RCC 7860 (cell line): ENCODE results near the gene MYEOV.

Experiments
- DNase-seq: peaks from one replicate; pipeline ENCODE4 v3.0.0-alpha.2; 2015; ENCODE audit warnings: low spot score
- FAIRE-seq: peaks from 2 replicates; lab custom pipeline; 2012; peaks lifted over from hg19 to GRCh38; lab: Jason Lieb, UNC

Gene MYEOV

DNA sequence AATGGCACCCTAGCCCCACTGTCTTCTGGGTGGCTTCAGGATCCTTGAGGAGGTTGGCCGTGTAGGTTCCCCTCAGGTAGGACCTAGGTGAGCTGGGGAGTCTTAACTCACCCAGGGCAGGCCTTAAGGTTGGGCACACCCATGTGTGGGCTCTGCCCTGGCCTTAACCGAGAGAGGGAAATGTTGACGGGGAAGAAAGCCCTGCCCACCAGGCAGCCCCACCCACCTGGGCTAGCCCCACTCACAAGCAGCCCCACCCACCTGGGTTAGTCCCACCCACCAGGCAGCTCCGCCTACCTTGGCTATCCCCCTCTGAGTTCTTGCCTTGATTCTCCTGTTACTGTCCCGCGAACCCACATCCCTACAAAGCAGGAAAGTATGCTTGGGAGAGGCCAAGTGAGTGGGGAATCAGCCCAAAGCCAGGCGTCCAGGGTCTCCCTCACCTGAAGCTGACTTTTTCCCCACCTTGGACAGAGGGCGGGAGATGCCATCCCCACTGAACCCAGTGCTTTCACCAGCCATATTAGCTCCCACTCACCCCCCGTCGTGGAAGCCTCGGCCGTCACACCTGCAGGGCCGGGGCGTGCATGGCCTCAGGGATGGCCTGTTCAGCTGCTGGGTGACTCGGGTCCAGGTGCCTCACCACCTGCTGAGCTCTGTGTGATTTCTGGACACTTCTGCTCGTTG lies at the start of gene MYEOV:
MYEOV (plus strand) TSS at position 337 of the 687 bp plus-strand sequence. CDS start 1,200 bp downstream, outside the sequence.
- DNase-seq (peak; percentile 79), FAIRE-seq (no peak)

DNA sequence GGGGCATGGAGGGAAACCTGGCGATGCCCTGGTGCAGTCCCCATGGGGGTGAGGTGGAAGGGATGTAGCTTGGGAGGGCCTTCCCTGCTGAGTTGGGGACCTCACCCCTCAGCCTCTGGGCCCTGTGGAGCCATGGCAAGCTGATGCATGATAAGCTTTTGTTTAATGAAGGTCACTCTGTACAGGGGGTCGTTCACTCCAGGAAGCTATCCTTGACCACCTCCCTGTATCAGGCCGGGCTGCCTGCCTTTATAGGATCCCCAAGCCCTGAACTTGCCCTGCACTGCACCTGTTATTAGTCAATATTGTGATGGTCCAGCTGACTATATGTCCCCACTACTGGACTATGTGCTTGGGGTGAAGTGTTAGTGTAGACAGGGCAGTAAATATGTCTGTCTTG lies 49.7 kb upstream of the MYEOV start:
- DNase-seq, result no peak
- FAIRE-seq, result no peak

DNA sequence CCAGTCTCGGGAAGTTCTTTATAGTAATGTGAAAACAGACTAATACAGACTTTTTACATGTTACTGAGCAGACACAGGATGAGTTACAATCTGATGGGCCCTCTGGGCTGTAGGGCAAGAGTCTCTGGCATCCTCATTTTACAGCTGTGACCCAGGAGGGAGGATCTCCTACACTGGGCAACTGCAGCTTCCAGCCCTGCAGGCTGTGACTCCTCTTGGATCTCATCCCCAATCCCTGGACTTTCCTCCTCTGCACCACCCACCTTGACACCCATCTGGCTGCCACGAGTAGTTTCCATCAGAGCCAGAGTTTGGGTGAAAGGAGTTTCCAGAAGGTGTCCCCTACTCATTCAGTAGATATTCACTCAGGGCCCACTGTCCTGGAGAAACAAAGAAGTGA lies 48.9 kb upstream of the MYEOV start:
- no peak for FAIRE-seq
- no peak for DNase-seq

DNA sequence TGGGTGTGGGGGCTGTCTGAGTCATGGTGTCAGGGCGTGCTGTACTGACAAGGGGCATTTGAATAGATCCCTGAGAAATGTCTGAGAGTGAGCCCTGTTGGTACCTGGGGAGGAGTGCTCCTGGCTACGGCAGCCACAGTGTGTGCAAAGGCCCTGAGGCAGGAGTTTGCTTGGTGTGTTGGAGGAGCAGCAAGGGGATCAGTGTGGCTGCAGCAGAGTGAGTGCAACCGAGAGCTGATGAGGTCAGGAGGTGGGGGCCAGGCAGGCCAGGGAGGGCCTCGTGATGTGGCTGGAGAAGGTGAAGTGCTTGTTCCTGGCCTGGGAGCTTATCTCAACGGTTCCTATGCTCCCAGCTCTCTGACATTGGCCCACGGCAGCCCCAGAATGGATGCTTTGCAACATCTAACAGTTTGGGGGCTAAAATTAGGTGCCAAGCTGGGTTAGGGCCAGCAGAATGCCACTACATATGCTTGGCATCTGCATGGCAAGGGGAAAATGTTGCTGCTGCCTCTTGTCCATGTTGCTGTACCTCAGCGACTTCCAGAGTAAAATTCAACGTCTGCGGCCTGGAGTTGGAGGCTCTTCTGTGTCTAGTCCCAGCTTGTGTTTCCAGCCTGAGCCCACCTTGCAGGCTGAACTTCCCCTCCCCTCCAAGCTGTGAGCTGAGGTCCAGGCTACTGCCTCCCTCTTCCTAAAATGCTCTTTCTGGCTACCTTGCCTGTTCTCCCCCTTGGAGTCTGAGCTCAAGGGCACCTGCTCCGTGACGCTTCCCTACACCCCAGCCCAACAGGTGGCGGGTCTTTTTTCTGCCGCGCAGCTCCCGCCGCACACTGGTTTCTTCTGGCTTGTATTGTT lies 48.2 kb upstream of the MYEOV start:
- FAIRE-seq (no peak), DNase-seq (no peak)

DNA sequence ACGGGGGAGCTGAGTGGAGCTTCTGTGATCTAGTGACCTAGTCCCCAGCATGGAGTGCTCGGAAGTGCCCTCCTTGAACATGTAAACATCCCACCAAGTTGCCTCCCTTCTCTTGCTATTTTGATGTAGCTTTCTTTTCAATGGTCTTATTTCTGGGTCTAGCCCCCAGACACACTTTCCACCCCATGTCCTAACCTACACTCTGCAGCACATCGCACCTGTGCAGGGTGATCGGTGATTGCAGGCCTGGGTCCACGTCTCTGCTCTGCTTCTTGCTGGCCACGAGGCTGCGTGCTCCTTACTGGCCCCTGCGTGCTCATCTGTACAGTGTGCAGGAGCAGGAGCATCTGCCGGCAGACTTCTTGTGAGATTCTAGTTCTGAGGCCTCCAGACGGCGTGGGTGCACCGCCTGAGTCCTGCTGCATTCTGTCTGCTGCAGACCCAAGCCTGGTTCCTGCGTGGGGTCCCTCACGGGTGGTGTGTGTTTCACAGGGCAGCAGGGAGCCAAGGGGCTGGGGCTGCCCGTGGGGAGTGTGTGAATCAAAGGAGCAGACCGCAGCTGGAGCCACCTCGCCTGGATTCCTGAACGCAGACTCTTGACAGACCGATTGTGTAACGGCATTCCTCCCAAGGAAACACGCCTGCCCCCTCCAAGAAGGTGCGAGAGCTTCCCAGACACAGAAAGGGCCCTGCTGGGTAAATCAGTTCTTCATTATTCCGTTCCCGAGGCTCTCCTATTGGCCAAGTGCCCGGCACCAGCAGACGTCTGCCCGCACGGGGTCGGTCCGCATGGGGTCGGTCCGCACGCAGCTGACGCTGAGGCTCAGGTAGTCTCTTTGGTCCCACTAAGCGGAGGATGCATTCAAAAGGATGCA lies 44.4 kb upstream of the MYEOV start:
- FAIRE-seq (no peak), DNase-seq (no peak)

DNA sequence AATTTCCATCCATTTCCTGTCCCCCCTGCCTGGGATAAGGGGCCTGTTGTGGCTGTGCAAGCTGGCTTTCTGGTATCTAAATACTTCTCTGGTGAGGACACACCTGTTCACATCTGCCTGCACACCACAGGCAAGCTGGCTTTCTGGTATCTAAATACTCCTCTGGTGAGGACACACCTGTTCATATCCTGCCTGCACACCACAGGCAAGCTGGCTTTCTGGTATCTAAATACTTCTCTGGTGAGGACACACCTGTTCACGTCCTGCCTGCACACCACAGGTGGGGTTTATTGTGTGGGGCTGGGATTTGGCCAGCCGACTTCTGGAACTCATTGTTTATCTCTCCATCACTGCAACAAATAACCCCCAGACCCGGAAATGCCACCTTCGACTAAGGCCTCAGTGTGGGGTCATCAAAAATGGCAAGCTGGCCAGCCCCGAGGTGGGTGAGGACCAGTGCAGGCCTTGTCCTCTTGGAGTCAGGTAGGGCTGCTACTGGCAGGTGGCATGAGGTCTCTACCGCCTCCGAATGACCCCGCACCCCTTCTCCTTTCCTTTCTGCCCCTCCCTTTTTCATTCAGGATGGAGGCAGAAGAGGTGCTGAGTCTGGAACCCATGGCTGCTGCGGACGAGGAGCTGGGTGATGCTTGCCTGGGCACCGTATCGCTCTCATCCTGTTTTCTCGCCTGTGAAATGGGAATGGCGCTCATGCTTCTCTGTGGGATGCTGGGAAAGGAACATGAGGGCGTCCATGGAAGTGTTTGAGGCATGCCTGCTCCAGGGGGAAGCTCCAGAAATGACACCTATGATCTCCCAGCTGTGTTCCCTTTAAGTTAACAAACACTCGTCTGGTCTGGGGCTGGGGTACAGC lies 43.5 kb upstream of the MYEOV start:
- FAIRE-seq (no peak), DNase-seq (no peak)

DNA sequence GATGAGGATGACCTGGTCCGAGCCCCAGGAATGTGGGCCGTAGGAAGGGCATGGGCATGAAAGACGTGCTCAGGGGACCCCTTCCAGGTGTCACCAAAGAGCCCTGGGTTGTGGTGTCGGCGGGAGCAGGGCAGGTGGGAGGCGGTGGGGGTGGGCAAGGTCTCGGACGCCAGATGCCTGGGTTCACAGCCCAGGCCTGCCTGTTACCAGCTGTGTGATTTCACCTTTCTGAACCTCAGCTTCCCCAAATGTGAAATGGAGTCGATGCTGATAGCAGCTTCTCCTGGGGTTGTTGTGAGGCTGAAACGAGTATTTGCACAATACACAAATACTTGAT lies 42.9 kb upstream of the MYEOV start:
- FAIRE-seq, result no peak

DNA sequence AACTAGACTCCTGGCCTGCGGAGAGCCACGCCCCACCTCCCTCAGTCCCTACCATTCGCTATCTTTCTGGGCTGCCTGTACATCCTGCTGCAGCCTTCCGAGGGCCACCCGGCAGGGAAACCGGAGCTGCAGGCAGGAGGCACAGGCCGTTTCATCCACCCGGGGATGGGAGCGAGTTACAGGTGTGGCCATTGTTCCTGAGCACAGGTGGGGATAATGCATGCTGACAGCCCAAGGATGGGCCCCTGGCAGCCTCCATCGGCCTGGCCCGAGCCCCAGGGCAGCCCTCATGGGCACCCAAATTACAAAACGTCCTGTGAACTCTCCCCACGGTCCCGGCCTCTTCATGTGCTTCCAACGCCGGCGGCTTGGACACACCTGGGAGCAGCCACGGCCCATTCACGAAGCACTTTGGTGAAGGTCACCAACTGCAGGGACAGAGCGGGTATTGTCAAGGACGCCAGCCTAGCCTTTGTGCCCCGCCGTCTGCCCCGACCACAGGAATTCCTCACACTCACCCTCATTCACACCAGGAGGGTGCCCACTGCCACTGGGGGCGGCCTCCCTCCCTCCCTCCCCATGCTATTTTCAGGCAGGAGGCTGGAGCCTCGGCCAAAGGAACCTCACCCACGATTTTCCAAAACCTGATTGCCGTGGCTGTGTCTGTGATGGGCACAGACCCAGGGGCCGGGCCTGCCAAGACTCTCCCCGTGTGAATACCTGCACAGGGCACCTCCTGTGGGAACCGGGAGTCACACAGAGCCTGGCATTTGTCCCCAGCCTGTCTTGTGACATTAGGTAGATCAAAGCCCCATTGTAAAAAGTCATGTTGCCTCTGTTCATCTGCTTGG lies 42.1 kb upstream of the MYEOV start:
- DNase-seq (no peak), FAIRE-seq (no peak)

More for the DNA sequence above, 42.9 kb upstream of the MYEOV start:
- no peak for DNase-seq

DNA sequence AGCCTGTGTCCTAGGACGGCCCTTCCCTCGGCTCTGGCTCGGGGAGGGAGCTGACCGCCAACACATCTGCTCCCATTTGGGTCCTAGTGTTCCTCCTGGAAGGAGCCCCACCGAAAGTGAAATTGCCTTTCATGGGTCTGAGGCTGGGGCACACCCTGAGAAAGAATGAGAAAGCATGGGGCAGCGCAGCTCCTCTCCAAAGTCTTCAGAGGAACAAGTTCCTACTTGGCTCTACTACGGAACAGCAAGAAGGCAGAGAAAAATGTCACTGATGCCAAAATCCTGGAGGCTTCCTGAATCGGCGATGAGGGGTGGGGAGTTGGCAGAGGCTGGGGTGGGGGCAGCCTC lies 41.5 kb upstream of the MYEOV start:
- DNase-seq (no peak), FAIRE-seq (no peak)

- FAIRE-seq (no peak), DNase-seq (peak; percentile 52)
Measured at GRCh38 chr11:69253028-69253427, 40.9 kb upstream of the MYEOV start.

- no peak for DNase-seq
- no peak for FAIRE-seq
Measured at GRCh38 chr11:69257134-69257533, 36.8 kb upstream of the MYEOV start.

- FAIRE-seq, result no peak
- DNase-seq, result no peak
Measured at GRCh38 chr11:69257838-69258658, 35.9 kb upstream of the MYEOV start.

- FAIRE-seq, result no peak
- DNase-seq, result no peak
Measured at GRCh38 chr11:69259096-69259495, 34.9 kb upstream of the MYEOV start.

GRCh38 chr11:69260622-69261021 lies 33.3 kb upstream of the MYEOV start:
- no peak for DNase-seq
- no peak for FAIRE-seq

DNA sequence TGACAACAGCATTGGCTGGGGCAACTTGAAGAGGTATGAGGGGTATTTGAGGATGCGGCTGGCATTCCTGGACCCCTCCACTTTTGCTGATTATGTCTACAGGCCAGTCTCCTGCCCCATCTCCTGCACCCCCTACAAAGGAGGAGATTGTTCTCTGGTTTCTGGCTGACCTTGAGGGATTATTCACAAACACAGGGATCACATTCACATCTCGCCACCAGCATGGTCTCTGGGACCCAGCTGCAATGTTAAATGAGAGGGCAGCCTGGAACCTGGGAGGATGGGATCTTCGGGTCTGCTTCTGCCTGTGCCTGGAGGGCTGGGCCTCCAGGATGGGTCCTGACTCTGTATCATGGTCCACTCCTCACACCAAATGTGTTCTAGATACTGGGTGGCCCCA lies 32.8 kb upstream of the MYEOV start:
- DNase-seq, result no peak
- FAIRE-seq, result no peak

- DNase-seq, result no peak
- no peak for FAIRE-seq
Measured at GRCh38 chr11:69262918-69263735, 30.8 kb upstream of the MYEOV start.

DNA sequence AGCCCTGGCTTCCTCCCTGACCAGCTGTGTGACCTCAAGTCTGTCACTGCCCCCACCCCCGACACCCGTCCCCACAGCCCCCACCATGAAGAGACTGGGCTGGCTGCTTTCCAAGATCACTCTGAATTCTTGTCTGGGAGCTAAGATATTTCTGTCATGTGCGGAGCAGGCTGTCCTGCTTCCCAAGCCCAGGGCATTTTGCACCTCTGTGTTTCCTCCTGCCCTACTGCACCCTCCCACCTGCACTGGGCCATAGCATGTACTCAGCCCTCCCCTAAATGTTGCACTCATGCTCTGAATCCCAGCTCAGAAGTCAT lies 30.3 kb upstream of the MYEOV start:
- FAIRE-seq (no peak), DNase-seq (no peak)

GRCh38 chr11:69264486-69264885 lies 29.5 kb upstream of the MYEOV start:
- FAIRE-seq, result no peak

More at GRCh38 chr11:69264486-69264885, 29.5 kb upstream of the MYEOV start:
- DNase-seq, result no peak
